ENCODE data around the gene SAV1.
A peak's percentile ranks its signal among the peaks of the same experiment; 100 is the strongest.

SAV1 gene

GRCh38 chr14:50605766-50606165, 62.3 kb downstream of the SAV1 start:
- DNase-seq: no peak

- no peak for DNase-seq
These were observed 64.5 kb downstream of the SAV1 start for GRCh38 chr14:50603565-50603964.

DNA sequence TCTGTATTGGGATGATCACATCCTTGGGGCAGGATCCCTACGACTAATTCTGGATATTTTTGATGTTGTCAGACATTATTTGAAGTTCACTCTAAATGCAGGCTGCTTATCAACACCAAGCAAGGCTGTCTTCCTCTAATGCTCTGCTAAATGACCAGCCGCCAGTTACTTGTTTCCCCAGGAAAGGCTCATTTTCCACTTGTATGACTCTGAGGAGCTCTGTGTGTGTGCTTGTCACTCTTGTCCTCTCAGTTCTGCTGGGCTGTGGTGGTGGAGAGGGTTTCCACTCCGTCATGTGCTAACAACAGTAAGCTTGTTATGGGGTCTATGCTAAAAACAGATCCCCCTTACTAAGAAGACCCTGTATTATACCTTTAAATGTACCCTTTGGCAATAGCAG, 66.1 kb downstream of the SAV1 start:
- no peak for DNase-seq

DNA sequence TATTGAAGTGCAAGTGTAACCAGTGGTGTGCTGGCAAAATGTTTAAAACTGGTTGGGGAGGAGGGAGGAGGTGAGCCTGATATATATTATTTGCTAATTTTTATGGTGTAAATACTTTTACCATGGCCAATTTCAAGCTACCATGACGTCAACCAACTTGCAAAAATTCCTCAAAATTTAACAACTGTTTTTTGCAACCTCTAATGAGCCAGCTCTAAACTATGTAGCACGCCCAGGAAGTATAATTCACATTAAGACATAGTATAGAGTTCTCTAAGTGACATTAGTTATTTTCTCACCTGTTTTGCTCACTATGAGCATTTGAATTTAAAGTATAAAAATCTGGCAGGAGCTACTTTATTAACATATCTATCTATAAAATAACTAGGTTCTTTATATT, 66.7 kb downstream of the SAV1 start:
- DNase-seq: no peak

GRCh38 chr14:50600849-50601248, 67.3 kb downstream of the SAV1 start:
- no peak for DNase-seq

DNA sequence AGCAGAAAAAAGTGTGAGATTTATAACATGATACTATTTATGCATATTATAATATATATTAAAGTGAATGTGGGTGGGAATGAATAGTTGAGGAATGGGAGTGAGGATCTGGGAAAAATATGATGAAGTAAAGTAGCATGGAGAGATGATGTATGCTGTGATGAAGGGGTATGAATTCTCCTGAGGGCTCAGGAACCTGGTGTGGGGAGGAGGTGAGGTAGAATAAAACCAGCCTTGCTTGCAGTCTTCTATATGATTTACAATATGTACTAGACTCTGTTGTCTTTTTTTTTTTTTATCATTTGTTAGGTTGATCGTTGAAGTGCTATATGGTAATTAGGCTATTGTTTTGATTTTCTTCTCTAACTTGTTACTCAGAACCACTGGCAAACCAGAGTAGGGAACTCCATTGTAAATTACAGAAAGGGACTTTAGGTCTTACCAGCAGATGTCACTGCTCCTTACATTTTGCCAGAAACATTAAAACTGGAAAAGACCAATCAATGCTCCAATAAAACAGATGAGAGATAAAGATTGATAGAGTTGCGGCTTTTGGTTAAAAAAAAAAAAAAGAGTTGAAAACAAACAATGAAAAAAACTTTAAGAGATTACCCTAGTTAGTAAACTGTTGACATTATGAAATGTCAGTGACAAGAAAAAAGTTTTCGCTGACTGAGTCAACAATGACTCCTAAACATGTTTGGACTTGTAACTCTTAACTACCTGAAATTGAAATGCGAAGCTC, 68.2 kb downstream of the SAV1 start:
- peak; percentile 33 for DNase-seq

GRCh38 chr14:50598765-50599164, 69.3 kb downstream of the SAV1 start:
- no peak for DNase-seq

DNA sequence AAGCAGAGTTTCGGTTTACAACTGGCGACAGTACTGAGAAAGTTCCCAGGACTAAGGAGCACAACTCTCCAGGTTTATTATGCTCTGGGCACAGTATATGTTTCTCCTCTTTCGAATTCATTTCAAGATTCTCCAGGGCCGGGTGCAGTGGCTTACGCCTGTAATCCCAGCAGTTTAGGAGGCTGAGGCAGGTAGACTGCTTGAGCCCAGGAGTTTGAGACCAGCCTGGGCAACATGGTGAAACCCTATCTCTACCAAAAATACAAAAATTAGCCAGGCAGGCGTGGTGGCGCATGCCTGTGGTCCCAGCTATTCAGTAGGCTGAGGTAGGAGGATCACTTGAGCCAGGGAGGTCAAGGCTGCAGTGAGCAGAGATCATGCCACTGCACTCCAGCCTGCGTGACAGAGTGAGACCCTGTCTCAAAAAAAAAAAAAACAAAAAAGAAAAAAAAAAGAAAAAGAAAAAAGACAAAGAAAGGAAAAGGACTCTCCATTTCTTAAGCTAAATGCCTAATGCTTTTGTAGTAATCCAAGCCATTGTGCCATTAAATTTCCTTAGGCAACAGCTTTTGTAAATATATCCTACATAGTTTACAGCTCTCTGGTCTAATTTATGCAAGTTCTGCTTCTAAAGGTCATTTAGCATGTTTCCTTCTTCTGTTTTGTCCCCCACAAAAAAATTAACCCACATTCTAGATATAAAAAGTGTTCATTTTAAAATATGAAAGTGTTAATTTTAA, 73.4 kb downstream of the SAV1 start:
- no peak for DNase-seq

GRCh38 chr14:50590464-50590863, 77.6 kb downstream of the SAV1 start:
- DNase-seq: no peak

Data from CD4-positive, alpha-beta T cell treated with Interleukin-10 for 1 hour (primary cell).